Measurements from ENCODE around the gene BBS7.

The BBS7 gene, protein sequence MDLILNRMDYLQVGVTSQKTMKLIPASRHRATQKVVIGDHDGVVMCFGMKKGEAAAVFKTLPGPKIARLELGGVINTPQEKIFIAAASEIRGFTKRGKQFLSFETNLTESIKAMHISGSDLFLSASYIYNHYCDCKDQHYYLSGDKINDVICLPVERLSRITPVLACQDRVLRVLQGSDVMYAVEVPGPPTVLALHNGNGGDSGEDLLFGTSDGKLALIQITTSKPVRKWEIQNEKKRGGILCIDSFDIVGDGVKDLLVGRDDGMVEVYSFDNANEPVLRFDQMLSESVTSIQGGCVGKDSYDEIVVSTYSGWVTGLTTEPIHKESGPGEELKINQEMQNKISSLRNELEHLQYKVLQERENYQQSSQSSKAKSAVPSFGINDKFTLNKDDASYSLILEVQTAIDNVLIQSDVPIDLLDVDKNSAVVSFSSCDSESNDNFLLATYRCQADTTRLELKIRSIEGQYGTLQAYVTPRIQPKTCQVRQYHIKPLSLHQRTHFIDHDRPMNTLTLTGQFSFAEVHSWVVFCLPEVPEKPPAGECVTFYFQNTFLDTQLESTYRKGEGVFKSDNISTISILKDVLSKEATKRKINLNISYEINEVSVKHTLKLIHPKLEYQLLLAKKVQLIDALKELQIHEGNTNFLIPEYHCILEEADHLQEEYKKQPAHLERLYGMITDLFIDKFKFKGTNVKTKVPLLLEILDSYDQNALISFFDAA

DNA sequence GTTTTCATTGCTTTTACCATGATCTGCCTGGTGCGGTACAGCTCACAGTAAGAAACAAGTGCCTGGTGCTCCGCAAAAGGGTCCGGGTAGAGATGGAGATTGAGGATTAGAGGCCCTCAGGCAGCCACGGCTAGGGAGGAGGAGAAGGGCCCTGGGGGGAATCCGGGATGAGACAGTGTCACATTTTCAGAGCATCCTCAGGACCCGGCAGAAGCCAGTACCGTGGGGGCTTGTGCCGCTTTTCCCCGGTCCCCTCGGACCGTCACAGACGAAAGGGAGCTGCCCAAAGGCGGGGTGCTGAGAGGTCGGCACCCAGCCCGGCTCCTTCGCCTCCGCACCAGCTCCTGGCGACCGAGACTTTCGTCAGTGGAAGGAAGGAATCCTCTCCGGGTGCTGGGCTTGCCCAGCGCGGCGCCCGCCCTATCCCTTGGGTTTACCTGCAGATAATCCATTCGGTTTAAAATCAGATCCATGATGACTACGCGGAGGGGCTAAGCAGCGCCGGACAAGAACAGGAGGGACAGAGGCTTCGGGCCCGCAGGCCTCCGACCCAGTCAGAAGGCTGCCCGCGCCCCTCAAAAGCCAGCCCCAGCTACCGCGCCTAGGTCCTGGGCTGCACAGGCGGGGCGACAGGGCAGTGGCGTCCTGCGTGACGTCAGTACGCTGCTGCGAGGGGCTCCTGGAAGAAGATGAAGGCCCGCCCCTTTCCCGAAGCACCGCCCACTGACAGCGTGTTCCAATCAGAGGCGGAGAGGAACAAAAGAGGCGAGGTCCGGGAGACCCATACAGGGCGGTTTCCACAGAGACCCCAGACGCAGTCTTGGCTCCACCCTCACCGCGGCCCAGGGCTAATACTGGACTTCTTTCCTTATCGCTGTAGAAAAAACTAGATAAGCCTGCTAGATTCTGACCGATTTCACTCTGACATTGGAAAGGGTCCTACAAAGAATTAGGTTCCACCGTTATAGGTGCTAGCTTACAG is at the start of gene BBS7:
Gene BBS7, minus strand, starts transcription at position 634 of the 982 bp plus-strand sequence. Its CDS starts 161 bp downstream, at position 473.
- peak; percentile 99 for DNase-seq (ENCODE audit: low read depth, low spot score)

DNA sequence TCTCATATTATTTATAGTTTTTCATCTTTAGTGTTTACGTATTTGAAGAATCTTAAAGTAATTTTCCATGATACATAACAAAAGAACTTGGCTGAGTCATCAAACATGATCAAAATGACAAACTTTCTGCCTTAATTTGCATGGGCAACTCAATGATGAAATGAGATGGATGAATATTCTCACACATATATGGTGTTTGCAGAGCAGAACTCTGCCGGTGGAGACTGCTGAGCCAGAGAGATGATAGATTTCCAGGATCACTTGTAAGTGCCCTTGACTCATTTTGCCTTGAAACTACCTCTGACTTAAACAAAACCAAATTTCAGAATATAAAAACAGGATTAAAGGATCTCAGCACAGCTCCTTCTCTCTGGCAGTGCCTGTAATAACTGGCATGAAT is 43.4 kb upstream of the BBS7 start:
- DNase-seq (ENCODE audit: low read depth, low spot score) = no peak

DNA sequence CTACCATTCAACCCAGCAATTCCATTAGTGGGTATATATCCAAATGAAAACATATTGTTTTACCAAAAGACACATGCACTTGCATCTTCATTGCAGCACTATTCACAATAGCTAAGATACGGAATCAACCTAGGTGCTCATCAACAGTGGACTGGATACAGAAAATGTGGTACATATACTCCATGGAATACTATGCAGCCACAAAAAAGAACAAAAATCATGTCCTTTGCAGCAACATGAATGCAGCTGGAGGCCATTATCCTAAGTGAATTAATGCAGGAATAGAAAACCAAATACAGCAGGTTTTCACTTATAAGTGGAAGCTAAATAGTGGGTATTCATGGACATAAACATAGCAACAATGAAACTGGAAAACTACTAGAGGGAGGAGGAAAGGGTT is 38.1 kb upstream of the BBS7 start:
- DNase-seq (ENCODE audit: low read depth, low spot score) = no peak

DNA sequence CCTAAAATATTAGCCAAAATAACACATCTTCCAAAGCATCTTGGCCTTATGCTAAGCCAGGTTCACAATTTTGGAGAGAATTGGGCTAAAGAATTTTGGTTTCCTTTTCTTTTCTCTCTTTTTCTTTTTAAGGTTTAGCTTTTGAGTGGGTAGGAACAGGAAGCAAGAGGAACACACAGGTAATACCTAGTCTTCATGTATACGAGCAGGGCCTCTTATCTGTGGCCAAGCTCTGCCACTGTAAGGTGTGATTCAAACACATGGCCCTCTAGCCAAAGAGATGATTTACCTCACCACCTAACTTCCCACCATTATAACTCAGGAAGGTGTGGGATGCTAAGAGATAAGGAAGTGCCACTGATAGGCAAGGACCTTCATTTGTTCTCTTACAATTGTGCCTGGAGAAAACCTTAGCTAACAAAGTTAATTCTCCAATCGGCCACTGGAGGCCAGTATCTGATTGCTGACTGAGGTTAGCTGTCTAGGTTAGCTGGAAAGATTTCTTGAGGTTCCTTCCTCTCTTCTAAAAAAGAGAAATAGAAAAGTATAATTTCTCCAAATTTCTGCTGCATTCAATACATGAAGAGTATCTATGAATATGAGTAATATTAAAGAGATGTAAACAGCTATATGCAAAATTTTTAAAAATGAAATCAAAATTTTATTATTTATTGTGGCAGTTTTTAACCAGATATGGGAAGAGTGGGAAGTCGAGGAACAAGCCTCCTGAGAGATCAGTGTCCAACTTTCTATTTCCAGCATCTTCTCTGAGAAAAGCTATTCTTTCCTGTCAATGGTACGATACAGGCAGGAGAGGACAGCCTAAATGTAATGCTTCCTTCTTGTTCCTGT is 30.1 kb upstream of the BBS7 start:
- DNase-seq (ENCODE audit: low read depth, low spot score) = peak; percentile 74

DNA sequence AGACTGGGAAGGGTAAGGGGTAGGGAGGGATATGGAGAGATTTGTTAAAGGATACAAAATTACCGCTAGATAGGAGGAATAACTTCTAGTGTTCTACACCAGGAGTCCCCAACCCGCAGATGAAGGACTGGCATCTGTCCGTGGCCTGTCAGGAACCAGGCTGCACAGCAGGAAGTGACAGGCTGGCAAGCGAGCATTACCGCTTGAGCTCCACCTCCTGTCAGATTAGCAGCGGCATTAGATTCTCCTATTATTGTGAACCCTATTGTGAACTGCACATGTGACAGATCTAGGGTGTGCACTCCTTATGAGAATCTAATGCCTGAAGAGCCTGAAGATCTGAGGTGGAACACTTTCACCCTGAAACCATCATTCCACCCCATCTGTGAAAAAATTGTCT is 27.9 kb upstream of the BBS7 start:
- DNase-seq (ENCODE audit: low read depth, low spot score) = no peak

DNA sequence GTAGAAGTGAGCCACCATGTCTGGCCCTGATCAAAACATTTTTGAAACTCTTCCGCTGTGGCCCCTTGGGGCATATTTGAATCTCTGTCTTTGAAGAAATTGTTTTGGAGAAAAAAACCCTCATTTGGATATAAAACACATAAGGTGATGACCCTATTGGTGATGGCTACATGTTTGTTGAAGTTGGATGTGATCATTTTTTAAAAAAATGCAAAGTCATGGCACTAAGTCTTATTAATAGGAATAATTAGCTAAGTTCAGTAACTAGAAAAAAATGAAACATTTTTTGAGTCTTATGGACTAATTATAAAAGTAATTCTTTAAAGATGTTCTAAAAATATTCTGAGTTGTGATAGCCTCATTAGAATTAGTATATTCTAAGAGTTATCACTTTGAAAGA is 17.9 kb upstream of the BBS7 start:
- no peak for DNase-seq (ENCODE audit: low read depth, low spot score)

DNA sequence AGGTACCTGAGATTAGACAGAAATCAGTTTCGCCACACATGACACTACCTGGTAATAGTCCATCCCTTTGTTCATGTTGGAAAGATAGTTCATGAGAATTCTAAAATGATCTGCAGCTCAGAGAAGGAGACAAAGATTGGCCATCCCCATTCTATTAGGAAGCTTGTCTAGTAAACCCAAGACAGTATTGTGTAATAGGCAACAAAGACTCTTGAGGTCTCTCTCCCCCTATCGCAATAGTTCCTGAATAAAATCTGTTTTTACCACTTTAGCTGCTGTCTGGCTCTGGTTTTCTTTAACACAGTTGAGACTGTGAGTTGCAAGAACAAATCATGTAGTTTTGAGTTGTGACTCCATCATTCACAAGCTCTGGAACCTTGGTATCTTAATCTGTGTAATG is 14.8 kb upstream of the BBS7 start:
- no peak for DNase-seq (ENCODE audit: low read depth, low spot score)

DNA sequence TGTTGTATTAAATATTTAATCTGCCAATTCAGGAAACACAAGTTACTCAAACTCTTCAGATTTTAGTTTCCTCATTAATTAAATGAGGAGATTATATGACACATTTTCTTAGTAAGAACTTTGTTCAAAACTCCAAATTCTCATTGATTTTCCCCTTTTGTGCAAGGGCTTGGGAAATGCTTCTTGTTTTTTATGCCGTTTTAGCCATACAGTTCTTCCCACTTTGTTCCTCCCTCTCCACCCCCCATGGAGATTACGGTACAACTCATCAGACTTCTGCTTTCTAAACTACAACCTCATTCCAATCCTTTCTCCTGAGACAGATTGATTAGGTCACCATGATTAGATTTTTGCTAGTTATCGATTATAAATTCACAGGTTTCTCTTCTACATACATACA is 10.9 kb upstream of the BBS7 start:
- no peak for DNase-seq (ENCODE audit: low read depth, low spot score)

DNA sequence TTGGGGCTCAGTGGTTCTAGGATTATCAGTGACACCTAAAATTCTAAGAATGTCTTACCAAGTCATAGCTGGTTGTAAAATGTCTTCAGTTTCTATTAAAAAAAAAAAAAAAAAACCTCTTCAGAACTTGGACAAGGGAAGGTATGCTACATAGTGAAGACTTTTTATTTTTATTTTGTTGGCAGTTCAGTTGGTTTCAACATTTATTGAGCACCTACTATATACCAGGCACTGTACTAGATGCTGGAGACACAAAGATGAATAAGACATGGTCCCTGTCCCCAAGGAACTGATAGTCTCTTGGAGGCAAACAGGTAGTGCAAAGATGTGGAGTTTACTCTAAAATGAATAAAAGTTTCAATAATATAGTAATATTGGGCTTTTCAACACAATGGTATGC is 8.9 kb upstream of the BBS7 start:
- DNase-seq (ENCODE audit: low read depth, low spot score) = no peak

DNA sequence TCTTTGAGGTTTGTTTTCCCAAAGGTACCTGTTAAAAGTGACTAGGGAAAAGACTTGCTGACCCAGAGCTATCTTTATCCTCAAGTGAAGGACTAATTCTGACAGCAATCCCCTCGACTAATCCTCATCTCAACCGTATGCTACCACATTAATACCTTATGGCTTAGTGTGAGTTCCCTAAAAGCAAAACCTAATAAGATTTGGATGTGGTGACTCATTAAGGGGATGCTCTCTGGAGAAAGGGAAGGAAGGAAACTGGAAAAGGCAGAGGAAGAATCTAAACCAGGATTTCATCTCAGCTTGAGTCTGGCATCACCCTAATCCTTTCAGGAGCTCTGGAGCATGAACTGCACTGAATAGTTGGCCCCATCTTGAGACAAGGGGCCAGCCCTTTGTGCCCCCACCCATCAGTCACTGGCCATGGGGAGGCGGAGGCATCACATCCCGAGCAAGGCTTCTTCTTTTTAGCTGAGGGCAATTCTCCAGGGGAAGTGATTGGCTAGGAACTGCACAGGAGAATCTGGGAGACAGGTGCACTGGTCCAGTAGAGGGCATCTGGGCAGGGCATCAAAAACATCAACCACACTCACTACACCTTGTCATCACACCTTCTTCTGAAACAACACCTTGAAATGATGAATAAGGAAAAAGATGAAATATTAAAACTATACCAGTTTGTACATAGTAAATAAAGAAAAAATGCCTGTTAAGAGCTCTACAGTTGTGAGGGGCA is 6.9 kb upstream of the BBS7 start:
- DNase-seq (ENCODE audit: low read depth, low spot score) = no peak

DNA sequence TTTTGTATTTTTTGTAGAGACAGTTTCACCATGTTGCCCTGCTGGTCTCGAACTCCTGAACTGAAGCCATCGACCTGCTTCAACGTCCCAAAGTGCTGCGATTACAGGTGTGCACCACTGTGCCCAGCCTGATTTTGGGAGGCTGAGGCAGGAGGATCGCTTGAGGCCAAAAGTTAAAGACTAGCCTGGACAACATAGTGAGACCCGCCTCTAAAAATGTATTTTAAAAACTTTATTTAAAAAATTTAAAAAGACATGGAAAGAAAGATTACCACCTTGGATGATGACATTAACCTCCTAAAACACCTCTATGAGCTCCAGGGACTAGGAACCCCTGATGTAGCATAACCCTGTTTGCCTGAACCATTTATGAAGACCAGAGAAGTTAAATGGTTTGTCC is 5.8 kb upstream of the BBS7 start:
- DNase-seq (ENCODE audit: low read depth, low spot score) = no peak

DNA sequence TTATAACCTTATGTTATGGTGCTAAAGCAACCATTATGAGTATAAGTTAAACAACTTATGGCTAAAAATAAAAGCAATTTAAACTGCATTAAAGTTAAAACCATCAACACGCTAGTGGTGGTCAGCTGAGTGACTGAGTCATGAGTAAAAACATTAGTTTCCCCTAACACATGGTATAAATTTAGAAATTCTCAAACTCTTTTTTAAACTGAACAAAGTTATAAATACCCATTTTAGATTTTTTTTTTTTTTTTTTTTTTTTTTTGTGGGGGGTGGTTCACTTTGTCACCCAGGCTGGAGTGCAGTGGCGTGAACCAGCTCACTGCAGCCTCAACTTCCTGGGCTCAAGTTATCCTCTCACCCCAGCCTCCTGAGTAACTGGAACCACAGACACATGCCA is 5.4 kb upstream of the BBS7 start:
- no peak for DNase-seq (ENCODE audit: low read depth, low spot score)

DNA sequence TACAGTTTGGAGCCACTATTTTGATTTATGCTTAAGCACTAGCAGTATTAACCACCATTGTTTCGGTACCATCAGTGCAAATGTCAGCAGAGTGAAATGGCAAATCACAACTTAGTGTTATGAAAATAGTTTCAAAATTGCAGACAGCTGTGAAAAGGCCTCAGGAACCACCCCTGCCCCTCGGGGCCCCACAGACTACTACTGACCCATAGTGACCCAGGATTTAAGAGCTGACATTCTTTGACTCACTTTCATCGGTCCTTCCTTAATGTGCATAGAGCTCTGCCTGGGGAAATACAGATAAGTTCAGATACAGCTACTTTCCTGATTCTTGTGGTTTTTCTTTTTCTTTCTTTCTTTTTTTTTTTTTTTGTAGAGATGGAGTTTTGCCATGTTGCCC is 3.3 kb upstream of the BBS7 start:
- DNase-seq (ENCODE audit: low read depth, low spot score) = no peak

DNA sequence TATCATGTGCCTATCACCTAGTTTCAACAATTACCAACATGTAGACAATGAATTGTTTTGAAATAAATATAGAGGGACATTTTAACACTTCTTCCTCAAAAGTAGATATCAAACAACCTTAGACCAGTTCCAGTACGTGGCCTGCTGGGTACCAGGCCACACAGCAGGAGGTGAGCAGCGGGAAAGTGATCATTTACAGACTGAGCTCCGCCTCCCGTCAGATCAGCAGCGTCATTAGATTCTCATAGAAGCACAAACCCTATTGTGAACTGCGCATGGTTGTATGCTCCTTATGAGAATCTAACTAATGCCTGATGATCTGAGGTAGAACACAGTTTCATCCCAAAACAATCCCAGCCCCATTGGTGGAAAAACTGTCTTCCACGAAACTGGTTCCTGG is 6.5 kb downstream of the BBS7 start:
- DNase-seq (ENCODE audit: low read depth, low spot score) = peak; percentile 3

DNA sequence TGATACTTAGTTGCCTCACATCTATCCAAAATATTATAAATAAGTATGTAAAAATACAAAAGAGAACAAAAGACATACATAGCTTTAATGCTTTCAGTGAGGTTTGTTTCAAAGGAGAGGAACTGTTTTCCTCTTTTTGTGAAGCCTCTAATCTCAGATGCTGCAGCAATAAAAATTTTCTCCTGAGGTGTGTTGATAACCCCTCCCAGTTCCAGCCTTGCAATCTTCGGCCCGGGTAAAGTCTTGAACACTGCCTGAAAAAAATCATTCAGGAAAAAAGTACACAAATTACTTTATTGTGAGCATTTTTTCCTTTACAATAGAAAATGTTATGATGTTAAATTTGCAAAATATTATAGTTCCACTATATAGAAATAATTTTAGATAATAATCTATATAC is 8.8 kb downstream of the BBS7 start:
- DNase-seq (ENCODE audit: low read depth, low spot score) = no peak

DNA sequence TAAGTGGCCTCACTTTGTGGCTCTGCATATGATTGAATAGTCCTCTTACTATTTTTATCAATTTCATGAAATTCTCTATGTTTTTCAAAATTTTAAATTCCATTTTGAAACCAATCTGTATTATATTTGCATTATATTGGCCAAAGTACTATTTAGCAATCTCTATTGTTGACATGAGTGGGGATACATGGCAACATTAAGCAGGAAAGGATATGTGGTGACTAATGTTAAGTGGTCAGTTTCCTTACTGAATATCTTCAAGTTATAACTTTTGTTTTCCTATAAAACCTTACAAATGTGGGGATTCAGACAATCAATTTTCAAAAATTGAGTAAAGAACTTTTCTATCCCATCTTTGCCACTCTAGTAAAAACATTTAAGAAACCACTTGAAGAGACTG is 10.2 kb downstream of the BBS7 start:
- no peak for DNase-seq (ENCODE audit: low read depth, low spot score)

DNA sequence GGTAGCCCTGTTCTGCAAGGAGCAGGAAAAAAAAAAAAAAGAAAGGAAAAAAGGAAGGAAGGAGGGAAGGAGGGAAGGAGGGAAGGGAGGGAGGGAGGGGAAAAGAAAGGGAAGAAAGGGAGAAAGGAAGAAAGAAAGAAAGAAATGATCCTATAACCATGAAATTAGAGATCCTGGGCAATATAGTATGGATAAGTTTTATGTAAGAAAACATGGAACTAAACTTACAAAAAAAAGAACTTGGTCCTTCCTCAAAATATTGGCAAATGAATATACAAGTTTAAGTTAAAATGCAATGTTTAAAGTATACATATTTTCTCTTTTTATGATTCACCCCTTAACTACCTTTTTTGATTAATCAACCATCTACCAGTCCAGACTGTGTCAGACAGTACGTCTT is 18.9 kb downstream of the BBS7 start:
- DNase-seq (ENCODE audit: low read depth, low spot score) = no peak

DNA sequence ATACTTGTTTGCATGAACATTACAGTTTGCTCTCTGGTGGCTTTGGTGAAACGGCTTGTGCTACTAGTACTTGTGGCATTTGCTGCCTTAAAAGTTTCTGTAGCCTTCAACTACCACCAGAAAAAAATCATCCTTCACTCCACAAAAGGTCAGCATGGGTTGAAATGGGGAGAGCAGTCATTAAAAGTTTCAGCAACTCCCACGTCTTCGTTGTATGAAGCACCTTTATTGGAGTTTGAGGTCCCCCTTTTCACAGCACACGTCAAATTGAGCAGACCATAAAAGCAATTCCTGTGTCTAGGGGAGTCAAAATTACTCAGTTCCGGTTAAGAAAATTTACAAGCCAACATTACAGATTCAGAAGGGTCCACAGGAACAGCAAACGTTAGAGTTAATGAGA is 23.6 kb downstream of the BBS7 start:
- DNase-seq (ENCODE audit: low read depth, low spot score) = no peak

DNA sequence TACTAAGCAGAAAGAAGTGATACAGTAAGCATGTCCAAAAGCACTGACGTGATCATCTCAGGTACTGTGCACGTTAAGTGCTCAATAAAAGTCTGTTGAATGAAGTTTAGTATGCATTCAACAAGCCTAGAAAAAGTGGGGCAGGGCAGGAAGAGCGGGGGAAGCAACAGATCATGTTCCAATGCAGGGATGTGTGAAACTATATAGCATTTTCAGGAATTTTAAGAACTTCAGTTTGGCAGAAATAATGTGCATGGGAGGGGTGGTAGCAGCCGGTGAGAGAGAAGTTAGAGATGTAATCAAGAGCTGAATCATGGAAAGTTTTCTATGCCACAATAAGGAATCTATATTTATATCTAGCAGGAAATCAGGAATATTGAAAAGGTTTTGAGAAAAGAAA is 27.4 kb downstream of the BBS7 start:
- no peak for DNase-seq (ENCODE audit: low read depth, low spot score)

DNA sequence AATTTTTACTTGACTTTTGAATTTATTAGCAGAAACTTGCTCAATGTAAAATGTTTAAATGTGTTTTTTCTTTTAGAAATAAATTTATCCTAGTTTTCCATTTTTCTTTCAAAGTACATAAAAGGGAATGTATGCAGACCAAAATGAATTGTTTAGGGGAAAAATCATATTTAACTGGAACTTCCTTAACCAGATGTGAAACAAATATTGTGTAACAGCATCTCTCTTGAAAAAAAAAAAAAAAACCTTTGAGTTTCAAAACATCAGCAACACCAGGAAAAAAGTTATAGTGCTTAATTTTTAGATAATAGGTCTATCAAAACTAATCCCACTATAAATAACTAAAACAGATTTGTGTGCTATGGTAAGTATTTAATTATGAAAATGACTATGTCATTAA is 32.1 kb downstream of the BBS7 start:
- no peak for DNase-seq (ENCODE audit: low read depth, low spot score)

DNA sequence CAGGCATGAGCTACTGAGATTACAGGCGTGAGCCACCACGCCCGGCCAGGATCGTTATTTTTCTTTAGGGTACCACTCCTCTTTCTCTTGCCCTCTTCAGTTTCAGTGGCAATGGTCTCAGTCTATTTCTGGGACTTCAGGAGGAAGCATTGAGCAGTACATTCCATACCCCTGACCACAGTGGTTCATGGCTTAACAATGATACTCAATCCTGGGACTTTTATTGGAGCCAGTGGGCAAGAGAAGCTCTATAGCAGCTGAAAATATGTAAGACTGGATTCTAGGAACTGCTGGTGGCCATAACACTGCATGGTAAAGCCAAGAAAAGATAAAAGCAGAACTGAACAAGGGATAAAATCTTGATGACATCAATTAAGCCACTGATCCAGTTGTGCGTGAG is 40.8 kb downstream of the BBS7 start:
- DNase-seq (ENCODE audit: low read depth, low spot score) = no peak
